GM10266 (cell line): ENCODE measurements around the gene MAP6.

ENCODE experiments used
- DNase-seq: peaks from one replicate; pipeline ENCODE4 v3.0.0; 2012; ENCODE audit errors: extremely low spot score
- TF ChIP-seq, protein P1 (sequence below): IDR thresholded peaks from 2 replicates; pipeline ENCODE4 v1.5.1; 2012; ENCODE audit warnings: mild to moderate bottlenecking, low read depth; ENCODE audit not compliant: control insufficient read depth, insufficient read depth; ENCODE audit errors: missing control alignments

Gene MAP6

DNA sequence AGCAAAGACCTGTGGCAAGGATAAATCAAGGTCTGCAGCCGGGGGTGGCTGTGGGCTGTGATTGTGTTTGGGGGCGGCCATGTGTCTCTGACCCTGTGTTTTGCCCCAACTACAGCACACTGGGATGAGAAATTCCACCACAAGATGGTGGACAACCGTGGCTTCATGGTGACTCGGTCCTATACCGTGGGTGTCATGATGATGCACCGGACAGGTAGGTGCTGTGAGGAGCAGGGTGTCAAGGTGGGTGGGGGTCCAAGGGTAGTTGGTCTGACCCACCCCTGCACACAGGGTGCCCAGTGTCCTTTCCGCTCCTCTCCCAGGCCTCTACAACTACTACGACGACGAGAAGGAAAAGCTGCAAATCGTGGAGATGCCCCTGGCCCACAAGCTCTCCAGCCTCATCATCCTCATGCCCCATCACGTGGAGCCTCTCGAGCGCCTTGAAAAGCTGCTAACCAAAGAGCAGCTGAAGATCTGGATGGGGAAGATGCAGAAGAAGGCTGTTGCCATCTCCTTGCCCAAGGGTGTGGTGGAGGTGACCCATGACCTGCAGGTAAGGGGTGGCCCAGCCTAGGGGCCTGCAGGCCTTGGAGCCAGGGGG lies 100.1 kb downstream of the MAP6 start:
- DNase-seq: no peak
- TF ChIP-seq, protein P1, sequence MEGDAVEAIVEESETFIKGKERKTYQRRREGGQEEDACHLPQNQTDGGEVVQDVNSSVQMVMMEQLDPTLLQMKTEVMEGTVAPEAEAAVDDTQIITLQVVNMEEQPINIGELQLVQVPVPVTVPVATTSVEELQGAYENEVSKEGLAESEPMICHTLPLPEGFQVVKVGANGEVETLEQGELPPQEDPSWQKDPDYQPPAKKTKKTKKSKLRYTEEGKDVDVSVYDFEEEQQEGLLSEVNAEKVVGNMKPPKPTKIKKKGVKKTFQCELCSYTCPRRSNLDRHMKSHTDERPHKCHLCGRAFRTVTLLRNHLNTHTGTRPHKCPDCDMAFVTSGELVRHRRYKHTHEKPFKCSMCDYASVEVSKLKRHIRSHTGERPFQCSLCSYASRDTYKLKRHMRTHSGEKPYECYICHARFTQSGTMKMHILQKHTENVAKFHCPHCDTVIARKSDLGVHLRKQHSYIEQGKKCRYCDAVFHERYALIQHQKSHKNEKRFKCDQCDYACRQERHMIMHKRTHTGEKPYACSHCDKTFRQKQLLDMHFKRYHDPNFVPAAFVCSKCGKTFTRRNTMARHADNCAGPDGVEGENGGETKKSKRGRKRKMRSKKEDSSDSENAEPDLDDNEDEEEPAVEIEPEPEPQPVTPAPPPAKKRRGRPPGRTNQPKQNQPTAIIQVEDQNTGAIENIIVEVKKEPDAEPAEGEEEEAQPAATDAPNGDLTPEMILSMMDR: no peak

DNA sequence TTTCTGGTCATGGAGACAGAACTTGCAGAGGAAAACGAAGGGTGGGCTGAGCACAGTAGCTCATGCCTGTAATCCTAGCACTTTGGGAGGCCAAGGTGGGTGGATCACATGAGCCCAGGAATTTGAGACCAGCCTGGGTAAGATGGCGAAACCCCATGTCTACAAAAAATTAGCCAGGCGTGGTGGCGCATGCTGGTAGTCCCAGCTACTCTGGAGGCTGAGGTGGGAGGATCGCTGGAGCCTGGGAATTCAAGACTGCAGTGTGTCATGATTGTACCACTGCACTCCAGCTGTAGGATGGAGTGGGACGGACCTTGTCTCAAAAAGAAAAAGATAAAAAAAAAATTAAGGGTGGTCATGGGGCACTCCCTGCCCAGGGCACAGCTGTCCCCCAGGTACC lies 100.9 kb downstream of the MAP6 start:
- DNase-seq: no peak

DNA sequence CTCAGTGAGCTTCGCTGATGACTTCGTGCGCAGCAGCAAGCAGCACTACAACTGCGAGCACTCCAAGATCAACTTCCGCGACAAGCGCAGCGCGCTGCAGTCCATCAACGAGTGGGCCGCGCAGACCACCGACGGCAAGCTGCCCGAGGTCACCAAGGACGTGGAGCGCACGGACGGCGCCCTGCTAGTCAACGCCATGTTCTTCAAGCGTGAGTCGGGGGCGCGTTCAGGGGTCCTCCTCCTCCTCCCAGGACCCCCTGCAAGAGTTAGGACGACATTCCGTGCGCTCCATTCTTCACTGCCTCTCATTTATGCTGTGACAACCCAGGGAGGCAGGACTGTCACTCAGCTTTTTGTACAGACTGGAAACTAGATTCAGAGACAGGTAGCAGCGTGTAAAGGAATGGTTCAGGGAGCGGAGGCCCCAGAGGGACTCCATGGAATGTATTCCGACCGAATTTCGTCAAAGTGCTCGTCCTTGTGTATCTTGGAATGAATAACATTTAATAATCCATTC lies 102.0 kb downstream of the MAP6 start:
- no peak for DNase-seq
- TF ChIP-seq, protein P1: no peak

More for the DNA sequence above, 100.9 kb downstream of the MAP6 start:
- TF ChIP-seq, protein P1: no peak

DNA sequence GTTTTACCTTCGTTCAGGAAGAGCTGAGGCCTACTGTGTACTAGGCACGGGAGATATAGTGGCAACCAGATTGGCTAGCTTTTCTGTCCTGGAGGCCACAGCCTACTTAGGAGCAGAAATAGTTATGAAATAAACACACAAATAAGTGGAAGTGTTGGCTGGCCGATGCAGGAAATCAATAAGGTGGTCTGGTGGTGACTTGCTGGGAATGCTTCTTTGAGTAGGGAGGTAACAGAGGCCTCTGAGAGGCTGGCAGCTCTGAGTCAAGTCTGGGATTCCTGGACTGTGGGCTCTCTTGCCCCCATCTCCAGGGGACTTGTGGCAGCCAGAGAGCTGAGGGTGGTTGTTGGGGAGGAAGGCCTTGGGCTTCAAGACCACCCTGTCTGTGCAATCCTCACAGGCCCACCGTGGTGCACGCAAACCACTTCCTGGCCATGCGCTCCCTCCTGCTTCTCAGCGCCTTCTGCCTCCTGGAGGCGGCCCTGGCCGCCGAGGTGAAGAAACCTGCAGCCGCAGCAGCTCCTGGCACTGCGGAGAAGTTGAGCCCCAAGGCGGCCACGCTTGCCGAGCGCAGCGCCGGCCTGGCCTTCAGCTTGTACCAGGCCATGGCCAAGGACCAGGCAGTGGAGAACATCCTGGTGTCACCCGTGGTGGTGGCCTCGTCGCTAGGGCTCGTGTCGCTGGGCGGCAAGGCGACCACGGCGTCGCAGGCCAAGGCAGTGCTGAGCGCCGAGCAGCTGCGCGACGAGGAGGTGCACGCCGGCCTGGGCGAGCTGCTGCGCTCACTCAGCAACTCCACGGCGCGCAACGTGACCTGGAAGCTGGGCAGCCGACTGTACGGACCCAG lies 102.7 kb downstream of the MAP6 start:
- TF ChIP-seq, protein P1: no peak
- no peak for DNase-seq

DNA sequence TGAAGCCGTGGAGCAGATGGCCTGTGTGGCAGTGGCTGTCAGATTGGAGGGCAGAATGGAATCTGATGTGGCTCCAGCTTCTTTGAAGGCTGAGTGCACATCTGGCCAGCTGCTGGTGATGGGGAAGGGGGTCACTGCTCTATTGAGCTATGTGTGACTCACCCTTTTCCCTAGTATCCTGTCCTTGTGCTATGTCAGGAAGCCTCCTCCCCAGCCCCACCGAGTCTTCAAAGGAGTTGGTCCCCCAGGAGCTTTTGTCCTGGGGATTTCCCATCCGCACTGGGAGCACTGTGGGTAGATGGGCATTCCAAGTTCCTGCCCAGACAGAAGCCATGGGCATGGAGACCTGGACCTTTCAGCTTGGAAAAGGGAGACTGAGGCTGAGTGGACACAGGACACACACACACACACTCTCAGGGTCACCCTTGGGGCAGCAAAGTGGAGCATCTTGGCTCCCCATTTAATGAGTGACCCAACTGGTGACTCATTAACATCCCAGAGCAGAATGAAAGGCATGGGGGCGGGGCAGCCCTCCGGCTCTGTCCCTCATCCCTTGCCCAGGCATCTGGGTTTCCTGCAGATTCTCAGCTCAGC lies 103.5 kb downstream of the MAP6 start:
- DNase-seq: no peak
- TF ChIP-seq, protein P1: no peak

DNA sequence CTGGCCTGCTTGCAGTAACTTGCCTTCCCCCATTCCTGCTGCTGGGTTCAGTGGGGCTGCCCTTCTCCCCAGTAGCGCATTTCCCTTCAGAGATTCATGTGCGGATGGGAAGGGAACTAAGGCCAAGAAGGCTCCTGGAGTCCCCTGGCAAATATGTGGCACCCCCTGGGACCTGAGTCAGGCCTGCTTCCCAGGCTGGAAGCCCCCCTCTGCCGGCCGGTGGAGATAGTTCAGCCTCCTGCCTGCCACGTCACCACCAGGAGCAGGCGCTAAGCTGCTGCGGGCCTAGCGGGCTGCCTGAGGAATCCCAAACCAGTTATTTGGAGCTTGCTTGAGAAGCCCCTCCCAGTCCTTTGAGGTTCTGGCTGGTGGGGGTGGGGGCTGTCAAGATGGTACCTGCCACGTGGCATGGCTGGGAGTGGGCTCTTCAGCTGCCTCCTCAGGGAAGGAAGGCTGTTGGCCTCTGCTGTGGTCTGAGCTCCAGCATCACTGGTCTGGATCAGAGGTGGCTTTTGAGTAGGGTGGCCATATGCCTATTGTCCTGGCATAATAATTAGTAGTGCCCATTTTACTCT lies 104.8 kb downstream of the MAP6 start:
- no peak for DNase-seq
- TF ChIP-seq, protein P1: no peak

DNA sequence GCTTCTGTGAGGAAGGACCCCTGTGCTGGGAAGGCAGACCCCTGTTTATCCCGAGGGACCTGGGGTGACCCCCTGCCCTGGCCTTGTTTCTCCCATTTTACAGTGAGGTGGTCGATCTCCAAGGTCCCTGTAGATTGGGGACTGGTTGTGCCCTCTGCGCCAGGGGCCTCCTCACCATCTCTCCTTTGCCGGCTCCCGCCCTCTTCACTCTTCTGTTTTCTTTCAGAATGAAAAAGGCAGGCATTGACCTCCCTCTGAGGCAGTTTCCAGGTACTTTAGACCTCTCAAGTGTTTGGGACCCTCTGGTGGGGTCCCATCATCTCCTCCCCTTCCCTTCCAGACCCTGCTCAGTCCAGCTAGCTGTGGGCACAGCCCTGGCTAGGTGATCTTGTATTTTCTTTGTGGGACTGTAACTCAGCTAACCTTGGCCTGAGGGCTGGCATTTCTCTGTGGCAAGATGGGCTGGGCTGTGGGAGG lies 105.3 kb downstream of the MAP6 start:
- TF ChIP-seq, protein P1: no peak
- DNase-seq: no peak
